AG08395 (cell line): Measurements from ENCODE around the gene ASB13.

Experiments used
- DNase-seq: peaks from one replicate; pipeline ENCODE4 v3.0.0; 2012; ENCODE audit warnings: mixed read lengths, low spot score

ASB13 gene

GRCh38 chr10:5666008-5666840 is at the start of gene ASB13:
Gene ASB13, minus strand, starts transcription at chr10:5666595. Its CDS starts 44 bp downstream, at chr10:5666551.
- peak; percentile 78 for DNase-seq

GRCh38 chr10:5711642-5712041 is 45.2 kb upstream of the ASB13 start:
- no peak for DNase-seq

GRCh38 chr10:5710859-5711258 is 44.5 kb upstream of the ASB13 start:
- DNase-seq = no peak

- DNase-seq = no peak
These were observed 43.5 kb upstream of the ASB13 start for GRCh38 chr10:5709865-5710264.

GRCh38 chr10:5708356-5708755 is 42.0 kb upstream of the ASB13 start:
- no peak for DNase-seq

- DNase-seq = no peak
These were observed 31.7 kb upstream of the ASB13 start for GRCh38 chr10:5698062-5698461.

- no peak for DNase-seq
These were observed 30.9 kb upstream of the ASB13 start for GRCh38 chr10:5697342-5697741.

GRCh38 chr10:5694573-5694972 is 28.2 kb upstream of the ASB13 start:
- no peak for DNase-seq

- peak; percentile 22 for DNase-seq
These were observed 26.3 kb upstream of the ASB13 start for GRCh38 chr10:5692461-5693358.

- no peak for DNase-seq
These were observed 25.4 kb upstream of the ASB13 start for GRCh38 chr10:5691786-5692185.

GRCh38 chr10:5688587-5688986 is 22.2 kb upstream of the ASB13 start:
- DNase-seq = no peak

- no peak for DNase-seq
These were observed 19.4 kb upstream of the ASB13 start for GRCh38 chr10:5685764-5686240.

- peak; percentile 55 for DNase-seq
These were observed 18.8 kb upstream of the ASB13 start for GRCh38 chr10:5684971-5685763.

GRCh38 chr10:5684318-5684970 is 18.0 kb upstream of the ASB13 start, which contains the start of gene TASOR2:
Gene TASOR2, plus strand, starts transcription at chr10:5684838. Its CDS starts 35,805 bp downstream, at chr10:5720643.
- DNase-seq = peak; percentile 99

GRCh38 chr10:5683065-5683464 is 16.7 kb upstream of the ASB13 start:
- DNase-seq = no peak

- no peak for DNase-seq
These were observed 15.5 kb upstream of the ASB13 start for GRCh38 chr10:5681930-5682329.

- peak; percentile 48 for DNase-seq
These were observed 13.2 kb upstream of the ASB13 start for GRCh38 chr10:5679606-5680005.

- DNase-seq = no peak
These were observed 12.6 kb upstream of the ASB13 start for GRCh38 chr10:5679037-5679435.

- DNase-seq = no peak
These were observed 12.1 kb upstream of the ASB13 start for GRCh38 chr10:5678397-5679036.

- DNase-seq = no peak
These were observed 4.4 kb upstream of the ASB13 start for GRCh38 chr10:5670662-5671375.
